Measurements from ENCODE around the gene CKB. TPM values are rescaled to one million over a fixed set of nuclear protein-coding genes. Genes with fewer than 3 reads are reported as not detected.

Gene CKB
- polyA plus RNA-seq, 3 donors from 2014 or later: 0.34 to 1.6 (median 1.1) TPM

DNA sequence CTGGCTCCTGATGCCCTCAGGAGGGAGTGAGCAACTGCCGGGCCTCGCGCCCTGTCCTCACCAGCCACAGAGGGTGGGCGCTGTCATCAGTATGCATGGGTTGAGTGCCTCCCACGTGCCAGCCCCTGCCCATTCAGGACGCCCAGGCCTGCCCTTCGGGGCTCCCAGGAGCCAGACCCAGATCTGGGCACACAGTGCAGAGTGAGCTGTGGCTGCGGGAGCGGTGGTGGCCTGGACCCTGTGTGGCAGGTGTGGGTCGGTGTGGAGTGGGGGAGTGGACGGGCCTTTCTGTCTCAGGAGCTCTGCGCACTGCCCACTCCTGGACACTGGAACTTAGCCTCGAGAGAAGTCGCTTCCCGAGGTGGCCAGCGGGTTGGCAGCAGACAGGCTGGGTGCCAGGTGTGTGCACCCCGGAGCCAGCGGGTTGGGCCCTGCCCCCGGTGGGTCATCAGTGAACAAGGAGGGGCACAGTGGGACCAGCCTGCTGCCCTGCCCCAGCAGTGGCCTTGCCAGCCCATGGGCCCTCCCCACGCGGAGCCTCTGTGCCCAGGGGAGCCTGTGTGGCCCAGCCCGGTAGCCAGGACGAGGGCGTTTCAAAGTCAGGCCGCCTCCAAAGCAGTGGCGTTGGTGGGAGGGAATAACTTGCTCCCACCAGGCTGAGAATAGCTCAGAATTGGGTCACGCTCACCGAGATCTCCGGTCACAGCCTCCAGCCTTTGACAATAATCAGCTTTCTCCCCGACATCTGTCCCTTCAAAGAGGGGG lies 15.8 kb upstream of the CKB start:
- DNase-seq: no peak
- Mint-ChIP-seq H3K36me3 (no peaks in the 10 kb centered on the region), H3K27ac (no peak overlapping the region), H3K9me3 (no peaks in the 10 kb centered on the region), H3K27me3 (ENCODE audit: low read depth in 3 of 3) (peaks cover 0 to 3% (median 0%) of the 10 kb centered on the region in 3 donors), H3K4me3 (no peak overlapping the region), H3K4me1 (no peaks in the 10 kb centered on the region)

DNA sequence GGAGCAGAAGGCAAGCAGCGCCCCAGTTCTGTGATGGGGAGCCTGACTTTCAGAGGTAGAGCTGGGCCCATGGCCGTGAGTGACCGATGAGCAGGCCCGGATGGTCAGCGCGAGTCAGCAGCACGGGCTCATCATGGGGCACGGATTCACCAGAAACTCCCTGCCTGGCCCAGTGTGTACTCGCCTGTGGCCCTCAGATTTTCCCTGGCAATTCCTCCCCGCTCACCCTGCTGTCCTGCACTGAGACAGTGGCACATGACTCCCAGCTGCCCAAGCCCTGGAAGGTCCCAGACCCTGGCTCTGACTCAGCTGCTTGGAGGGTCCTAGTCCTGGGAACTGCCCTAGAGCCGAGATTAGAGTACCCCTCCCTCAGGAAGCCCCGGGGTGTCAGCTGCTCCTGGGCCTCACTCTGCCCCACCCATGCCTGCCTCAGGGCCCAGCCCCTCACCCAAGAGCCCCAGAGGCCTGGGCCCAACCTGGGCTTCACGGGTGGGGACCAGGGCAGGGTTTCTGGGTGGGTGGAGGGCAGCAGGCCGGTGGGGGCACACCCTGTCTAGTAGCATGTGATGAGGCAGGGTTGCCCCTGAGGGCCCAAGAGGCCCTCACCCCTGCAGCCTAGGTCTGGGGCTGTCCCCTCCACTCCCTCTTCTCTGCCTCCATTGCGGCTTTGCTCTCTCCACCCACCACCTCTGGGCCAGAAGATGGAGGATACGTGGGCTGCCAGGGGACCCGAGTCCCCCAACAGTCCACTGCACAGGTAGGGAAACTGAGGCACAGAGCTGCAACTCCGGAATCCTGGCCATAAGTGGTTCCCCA lies 14.8 kb upstream of the CKB start:
- Mint-ChIP-seq H3K9me3 (no peaks in the 10 kb centered on the region), H3K27me3 (ENCODE audit: low read depth in 3 of 3) (peaks cover 0 to 3% (median 0%) of the 10 kb centered on the region in 3 donors), H3K27ac (no peak overlapping the region), H3K4me3 (no peak overlapping the region), H3K36me3 (no peaks in the 10 kb centered on the region), H3K4me1 (no peaks in the 10 kb centered on the region)
- no peak for DNase-seq

DNA sequence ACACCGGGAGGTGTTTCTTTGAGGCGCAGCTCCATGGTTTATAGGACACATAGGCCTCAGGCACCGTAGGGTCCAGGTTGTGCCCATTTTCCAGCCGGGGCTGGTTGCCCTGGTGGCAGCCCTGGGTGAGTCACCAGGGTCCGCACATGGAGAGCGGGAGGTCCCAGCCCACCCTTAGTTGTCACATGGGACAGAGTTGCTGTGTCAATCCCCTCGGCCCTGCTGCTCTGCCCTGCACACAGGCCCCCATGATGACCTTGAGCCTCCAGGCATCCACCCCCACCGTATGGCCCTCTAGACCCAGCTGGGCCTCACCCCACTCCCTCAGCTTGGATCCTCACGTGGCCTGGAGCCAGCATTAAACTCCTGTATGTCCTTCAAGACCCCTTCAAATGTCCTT lies 14.1 kb upstream of the CKB start:
- no peak for DNase-seq
- Mint-ChIP-seq H3K27ac (peak overlapping the region in 1 of 6 donors; percentile 40), H3K4me3 (no peak overlapping the region), H3K9me3 (no peaks in the 10 kb centered on the region), H3K36me3 (no peaks in the 10 kb centered on the region), H3K4me1 (peaks cover 0 to 3% of the 10 kb centered on the region in 2 donors), H3K27me3 (ENCODE audit: low read depth in 3 of 3) (peaks cover 0 to 3% (median 0%) of the 10 kb centered on the region in 3 donors)

DNA sequence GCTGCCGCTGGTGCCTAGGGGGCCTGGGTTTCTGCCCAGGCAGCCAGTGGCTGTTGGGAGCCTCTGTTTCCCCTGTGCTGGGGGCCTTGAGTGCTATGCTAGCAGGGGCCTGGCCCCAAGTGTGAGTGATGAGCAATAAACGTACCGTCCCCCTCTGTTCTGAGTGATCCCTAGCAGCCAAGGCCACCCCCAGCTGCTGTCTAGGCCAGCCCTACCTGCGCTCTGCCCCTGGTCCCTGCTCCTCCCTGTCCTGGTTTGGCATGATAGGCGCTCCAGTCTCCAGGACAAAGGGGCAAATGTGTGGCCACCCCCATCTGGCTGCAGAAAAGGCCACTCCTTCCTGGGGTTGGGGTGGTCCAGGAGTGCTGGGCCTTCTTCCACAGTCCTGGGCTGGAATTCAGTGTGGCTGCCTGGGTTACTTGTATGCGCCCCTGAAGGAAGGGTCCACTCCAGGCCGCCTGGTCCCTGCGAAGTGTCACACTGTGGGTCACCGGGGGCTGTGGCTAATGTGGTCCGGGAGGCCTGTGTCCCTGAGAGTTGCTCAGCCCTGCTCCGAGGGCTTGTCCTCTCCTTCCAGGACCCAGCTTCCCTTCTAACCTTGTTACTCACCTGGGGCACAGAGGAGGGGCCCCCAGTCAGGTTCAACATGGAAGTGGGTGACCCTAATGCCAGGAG lies 13.4 kb upstream of the CKB start:
- Mint-ChIP-seq H3K27me3 (ENCODE audit: low read depth in 3 of 3) (peaks cover 0 to 3% (median 1%) of the 10 kb centered on the region in 3 donors), H3K36me3 (no peaks in the 10 kb centered on the region), H3K9me3 (no peaks in the 10 kb centered on the region), H3K27ac (no peak overlapping the region), H3K4me3 (no peak overlapping the region), H3K4me1 (peaks cover 0 to 7% of the 10 kb centered on the region in 2 donors)
- DNase-seq: no peak

DNA sequence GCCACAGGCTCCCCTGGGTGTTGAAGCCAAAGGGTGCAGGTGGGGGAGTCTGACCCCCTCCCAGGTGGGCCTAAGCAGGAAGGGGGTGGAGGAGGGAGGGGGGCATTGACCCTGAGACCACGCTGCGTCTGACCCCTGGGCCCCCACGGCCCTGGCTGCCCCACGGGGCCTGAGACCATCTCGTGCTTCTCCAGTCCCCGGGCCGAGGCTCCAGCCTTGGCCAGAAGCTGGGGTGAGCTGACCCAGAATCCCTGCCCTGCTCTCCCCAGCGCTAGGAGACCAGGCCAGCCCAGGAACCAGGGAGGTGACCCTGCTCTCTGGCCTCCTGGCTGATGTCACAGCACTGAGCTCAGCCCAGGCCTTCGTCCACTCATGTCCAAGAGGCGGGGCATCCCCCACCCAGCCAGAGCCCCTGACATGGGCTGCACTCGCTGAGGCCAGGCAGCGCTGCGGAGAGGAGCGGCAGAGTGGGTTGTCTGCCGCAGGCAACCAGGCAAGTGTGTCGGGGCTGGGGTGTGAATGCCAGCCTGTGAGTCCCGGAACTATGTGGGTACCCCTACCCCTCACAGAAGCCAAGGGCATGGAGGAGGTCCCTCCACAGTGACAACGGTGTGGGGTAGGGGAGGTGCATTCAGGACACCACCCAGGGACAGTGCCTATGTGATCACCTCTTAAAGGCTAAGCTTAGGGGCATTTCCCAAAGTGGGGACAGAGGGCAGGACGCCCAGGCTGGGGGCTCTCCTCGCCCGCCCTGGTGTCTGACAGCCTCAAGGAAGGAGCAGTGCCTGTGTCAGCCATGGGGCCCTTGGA lies 12.7 kb upstream of the CKB start:
- no peak for DNase-seq
- H3K27ac Mint-ChIP-seq: no peak overlapping the region
- peaks cover 2 to 3% (median 2%) of the 10 kb centered on the region in 3 donors for H3K27me3 Mint-ChIP-seq (ENCODE audit: low read depth in 3 of 3)
- no peaks in the 10 kb centered on the region for H3K36me3 Mint-ChIP-seq
- H3K4me3 Mint-ChIP-seq: no peak overlapping the region
- H3K4me1 Mint-ChIP-seq: peaks cover 3 to 11% of the 10 kb centered on the region in 2 donors
- H3K9me3 Mint-ChIP-seq: no peaks in the 10 kb centered on the region

DNA sequence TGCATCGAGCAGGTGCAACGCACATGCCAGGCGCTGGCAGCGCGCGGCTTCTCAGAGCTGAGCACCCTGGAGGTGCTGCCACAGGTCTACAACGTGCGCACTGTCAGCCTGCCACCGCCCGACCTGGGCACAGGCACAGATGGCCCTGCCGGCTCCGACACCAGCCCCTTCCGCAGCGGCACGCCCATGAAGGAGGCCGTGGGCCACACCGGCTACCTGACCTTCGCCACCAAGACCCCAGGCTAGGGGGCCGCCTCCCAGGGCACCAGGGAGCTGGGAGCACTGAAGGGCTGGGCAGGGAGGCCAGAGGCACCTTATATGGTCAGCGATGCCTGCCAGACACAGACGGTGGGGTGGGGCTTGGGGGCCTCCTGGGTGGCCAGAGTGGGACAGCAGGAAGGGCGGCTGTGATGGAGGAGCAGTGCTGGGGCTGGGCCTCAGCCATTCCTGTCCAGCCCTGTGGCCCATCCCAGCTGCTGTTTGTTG lies 12.0 kb upstream of the CKB start:
- Mint-ChIP-seq H3K4me1 (peaks cover 10 to 18% of the 10 kb centered on the region in 2 donors), H3K27me3 (ENCODE audit: low read depth in 3 of 3) (peaks cover 2 to 4% (median 4%) of the 10 kb centered on the region in 3 donors), H3K36me3 (no peaks in the 10 kb centered on the region), H3K27ac (no peak overlapping the region), H3K9me3 (no peaks in the 10 kb centered on the region), H3K4me3 (no peak overlapping the region)
- no peak for DNase-seq

DNA sequence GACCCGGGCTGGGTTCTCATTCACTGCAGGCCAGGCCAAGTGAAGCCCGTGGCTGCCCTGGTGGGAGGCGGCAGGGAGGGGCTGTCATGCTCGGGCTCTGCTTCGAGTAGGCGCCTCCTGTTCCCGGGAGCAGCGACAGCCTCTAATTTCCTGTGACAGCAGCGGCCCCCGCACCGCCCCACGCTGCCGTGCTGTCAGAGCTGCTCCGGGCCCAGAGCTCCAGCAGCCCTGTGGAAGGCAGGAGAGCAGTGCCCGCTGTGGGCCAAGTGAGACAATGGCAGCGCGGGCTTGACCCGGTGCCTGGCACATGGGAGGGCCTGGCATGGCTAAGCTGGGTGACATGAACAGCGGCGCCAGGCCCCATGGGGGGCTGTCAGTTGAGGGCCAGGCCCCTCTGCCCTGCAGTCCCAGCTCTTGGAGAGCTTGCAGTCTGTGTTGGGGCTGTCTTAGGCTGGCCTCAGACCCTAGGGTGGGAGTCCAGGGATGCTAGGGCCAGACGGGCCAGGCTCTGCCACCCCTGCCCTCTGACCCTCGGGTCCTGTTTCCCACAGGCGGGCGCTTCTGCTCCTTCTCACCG lies 11.5 kb upstream of the CKB start:
- peaks cover 6 to 8% (median 7%) of the 10 kb centered on the region in 3 donors for H3K27me3 Mint-ChIP-seq (ENCODE audit: low read depth in 3 of 3)
- no peak for DNase-seq
- no peak overlapping the region for H3K4me3 Mint-ChIP-seq
- peaks cover 14 to 21% of the 10 kb centered on the region in 2 donors for H3K4me1 Mint-ChIP-seq
- H3K27ac Mint-ChIP-seq: no peak overlapping the region
- H3K9me3 Mint-ChIP-seq: no peaks in the 10 kb centered on the region
- H3K36me3 Mint-ChIP-seq: no peaks in the 10 kb centered on the region

DNA sequence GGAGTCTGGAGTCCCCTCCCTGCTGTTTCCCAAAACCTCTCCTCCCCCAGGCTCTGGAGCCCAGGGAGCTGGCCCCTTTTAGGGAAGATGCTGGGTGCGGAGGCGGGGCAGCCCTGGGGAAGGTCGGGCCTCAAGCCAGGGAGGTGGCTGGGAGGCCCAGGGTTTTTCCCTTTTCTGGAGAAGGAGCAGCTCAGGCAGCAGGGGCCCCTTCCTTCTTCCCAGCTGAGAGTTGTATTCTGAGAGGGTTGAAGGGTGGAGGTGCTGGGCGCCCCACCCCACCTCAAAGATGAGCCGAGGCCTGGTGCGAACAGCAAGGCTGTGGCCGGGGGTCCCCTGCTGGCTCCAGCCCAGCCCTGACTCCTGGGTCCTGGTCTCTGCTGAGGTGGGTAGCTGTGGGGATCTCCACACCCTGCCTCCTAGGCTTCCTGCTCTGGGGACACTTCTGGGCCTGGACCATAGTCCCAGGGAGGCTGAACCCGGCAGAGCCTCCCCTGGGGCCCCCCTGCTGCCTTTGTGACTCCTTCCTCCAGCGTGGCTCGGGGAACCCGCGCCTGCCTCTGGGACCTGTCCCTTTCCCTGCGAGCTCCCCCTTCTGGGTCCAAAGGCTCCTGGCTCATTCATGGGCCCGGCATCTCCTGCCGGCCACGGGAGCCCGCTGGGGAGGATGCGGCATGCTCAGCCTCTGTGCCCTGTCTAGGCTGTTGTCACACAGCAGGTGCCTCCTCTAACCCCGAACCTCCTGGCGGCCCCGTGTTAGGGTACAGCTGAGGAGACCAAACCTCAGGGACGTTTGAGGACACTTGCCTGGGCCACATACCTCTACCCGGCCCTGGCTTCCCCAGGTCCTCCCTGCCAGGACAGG lies 10.7 kb upstream of the CKB start:
- no peaks in the 10 kb centered on the region for H3K36me3 Mint-ChIP-seq
- H3K27ac Mint-ChIP-seq: no peak overlapping the region
- peaks cover 10 to 11% (median 10%) of the 10 kb centered on the region in 3 donors for H3K27me3 Mint-ChIP-seq (ENCODE audit: low read depth in 3 of 3)
- no peak for DNase-seq
- peaks cover 19 to 25% of the 10 kb centered on the region in 2 donors for H3K4me1 Mint-ChIP-seq
- H3K4me3 Mint-ChIP-seq: no peak overlapping the region
- H3K9me3 Mint-ChIP-seq: no peaks in the 10 kb centered on the region

DNA sequence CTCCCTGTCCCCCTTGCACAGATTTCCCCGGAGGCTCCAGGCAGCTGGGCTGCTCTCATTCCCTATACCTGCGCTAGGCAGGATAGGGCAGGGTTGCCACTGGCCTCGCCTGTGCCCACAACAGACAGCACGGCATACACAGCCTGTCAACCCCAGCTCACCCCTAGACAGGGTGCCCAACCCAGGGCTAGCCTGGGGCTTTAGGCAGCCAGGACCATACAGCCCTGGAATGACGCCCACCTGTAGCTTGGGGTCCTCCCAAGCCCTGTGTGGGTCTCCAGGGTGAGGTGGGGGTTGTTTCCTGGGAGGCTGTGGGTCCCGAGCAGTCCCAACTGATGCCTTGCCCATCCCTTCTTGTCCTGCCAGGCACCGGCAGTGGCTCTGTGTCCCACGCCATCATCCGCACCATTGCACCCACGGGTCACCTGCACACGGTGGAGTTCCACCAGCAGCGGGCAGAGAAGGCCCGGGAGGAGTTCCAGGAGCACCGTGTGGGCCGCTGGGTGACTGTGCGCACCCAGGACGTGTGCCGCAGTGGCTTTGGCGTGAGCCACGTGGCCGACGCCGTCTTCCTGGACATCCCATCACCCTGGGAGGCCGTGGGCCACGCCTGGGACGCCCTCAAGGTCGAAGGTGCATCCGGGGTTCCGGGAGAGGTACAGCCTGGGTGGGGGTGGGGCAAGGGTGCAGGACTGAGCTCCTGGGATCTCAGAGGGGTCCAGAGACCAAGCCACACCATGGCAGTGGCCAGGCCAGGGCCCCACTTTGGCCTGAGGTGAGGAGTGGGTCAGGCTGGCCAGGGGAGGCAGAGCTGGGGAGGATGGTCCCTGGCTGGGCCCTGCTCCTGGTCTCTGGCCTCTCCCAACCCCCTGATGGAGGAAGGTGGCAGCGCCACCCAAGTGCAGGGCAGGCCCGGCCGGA lies 9.8 kb upstream of the CKB start:
- peaks cover 20 to 30% of the 10 kb centered on the region in 2 donors for H3K4me1 Mint-ChIP-seq
- H3K4me3 Mint-ChIP-seq: no peak overlapping the region
- H3K36me3 Mint-ChIP-seq: no peaks in the 10 kb centered on the region
- H3K27me3 Mint-ChIP-seq (ENCODE audit: low read depth in 3 of 3): peaks cover 7 to 11% (median 10%) of the 10 kb centered on the region in 3 donors
- H3K27ac Mint-ChIP-seq: no peak overlapping the region
- no peaks in the 10 kb centered on the region for H3K9me3 Mint-ChIP-seq
- no peak for DNase-seq

DNA sequence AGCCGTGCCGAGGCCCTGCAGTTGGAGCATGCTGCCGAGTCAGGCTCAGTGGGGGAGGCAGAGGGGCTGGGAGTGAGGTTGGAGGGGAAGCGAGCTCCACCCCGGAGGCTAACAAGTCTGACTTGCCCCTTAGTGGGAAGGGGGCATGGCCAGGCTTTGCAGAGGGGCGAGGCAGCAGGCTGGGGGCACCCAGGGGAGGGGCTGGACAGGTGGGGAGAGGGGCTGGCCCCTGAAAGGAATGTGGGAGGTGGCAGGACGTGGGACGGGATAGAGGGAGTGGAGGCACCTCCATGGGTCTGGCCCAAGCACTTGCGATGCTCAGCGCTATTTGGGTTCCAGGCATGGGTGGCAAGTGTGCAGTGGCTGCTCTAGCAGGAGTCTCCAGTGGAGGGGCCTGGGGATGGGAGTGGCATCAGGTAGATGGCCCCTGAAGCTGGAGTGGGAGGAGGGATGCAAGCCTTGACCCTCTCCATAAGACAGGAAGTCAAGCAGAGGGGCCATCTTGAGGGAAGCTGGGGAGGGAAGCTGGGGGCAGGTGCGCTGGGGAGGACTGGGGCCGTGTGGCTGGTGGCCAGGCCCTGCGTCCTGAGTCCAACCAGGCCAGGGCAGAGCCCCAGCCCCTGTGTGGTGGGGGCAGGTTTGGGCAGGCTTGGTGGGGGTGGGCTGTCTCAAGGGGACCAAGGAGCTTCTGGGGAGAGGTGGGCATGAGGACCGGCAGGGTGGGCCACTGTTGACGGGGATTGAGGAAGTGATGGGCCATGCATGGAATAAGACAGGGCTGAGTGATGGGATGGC lies 9.0 kb upstream of the CKB start:
- Mint-ChIP-seq H3K36me3 (no peaks in the 10 kb centered on the region), H3K4me3 (peak overlapping the region in 1 of 5 donors; percentile 44), H3K4me1 (peaks cover 26 to 35% of the 10 kb centered on the region in 2 donors), H3K27me3 (ENCODE audit: low read depth in 3 of 3) (peaks cover 7 to 11% (median 10%) of the 10 kb centered on the region in 3 donors), H3K27ac (no peak overlapping the region), H3K9me3 (no peaks in the 10 kb centered on the region)
- DNase-seq: no peak

DNA sequence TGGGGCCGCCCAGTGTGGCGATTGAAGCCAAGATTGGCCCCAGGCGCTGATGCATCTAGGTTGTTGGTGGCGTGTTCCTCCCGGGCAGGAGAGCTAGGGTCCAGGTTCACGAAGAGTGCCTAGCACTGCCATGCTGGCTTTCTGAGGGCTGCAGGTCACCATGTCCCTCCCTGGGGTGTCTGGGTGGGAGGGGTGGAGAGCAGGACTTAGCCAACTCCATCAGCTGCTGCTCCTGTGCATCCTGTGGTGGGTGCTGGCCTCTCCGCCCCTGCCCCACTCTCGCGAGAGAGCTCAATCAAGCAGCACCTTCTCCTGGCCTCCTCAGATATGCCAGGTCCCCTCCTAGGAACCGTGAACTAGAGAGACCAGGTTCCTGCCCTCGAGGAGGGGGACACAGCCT lies 8.2 kb upstream of the CKB start:
- H3K27me3 Mint-ChIP-seq (ENCODE audit: low read depth in 3 of 3): peaks cover 7 to 11% (median 10%) of the 10 kb centered on the region in 3 donors
- H3K27ac Mint-ChIP-seq: peak overlapping the region in 1 of 6 donors; percentile 13
- peak overlapping the region in 3 of 5 donors; percentile 89 to 93 (median 93) for H3K4me3 Mint-ChIP-seq
- peaks cover 26 to 35% of the 10 kb centered on the region in 2 donors for H3K4me1 Mint-ChIP-seq
- H3K36me3 Mint-ChIP-seq: no peaks in the 10 kb centered on the region
- no peak for DNase-seq
- H3K9me3 Mint-ChIP-seq: no peaks in the 10 kb centered on the region

Data from immature natural killer cell (primary cell).